ENCODE results near the gene DIP2C.

DIP2C gene

GRCh38 chr10:568848-569247 lies 120.6 kb downstream of the DIP2C start:
- peaks cover 6% of the 10 kb centered on the region for H3K79me2 ChIP-seq (ENCODE audit: control insufficient read depth, insufficient read depth, low read length, unreplicated experiment)
- no peaks in the 10 kb centered on the region for H3K27me3 ChIP-seq (ENCODE audit: insufficient read depth, low read length)

DNA sequence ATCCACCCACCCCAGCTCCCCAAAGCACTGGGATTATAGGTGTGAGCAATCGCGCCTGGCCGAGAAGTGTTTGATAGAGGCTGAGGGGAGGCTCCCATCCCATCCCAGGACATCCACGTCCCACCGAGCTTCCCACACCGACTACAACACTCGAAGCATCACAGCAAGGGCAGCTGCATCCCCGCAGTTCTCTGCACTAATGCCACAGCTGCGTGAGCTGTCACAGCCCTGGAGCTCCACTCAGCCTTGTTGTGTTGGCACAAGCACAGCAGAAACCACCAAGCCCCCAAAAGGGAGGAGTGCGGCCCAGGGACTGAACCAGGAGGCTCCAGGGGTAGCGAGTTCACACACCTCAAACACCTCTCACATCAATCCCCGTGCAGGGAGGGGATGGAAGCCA lies 121.6 kb downstream of the DIP2C start:
- Histone ChIP-seq H3K36me3 (ENCODE audit: insufficient read depth, low read length) (no peaks in the 10 kb centered on the region), H3K27ac (ENCODE audit: low read depth, low read length) (no peak overlapping the region), H3K4me1 (ENCODE audit: control insufficient read depth, insufficient read depth, low read length, unreplicated experiment) (no peaks in the 10 kb centered on the region), H3K27me3 (ENCODE audit: insufficient read depth, low read length) (no peaks in the 10 kb centered on the region), H2AFZ (ENCODE audit: low read length, unreplicated experiment) (no peak overlapping the region), H3K4me3 (ENCODE audit: low read depth, low read length) (no peak overlapping the region), H3K79me2 (ENCODE audit: control insufficient read depth, insufficient read depth, low read length, unreplicated experiment) (peaks cover 6% of the 10 kb centered on the region)

More at GRCh38 chr10:568848-569247, 120.6 kb downstream of the DIP2C start:
- Histone ChIP-seq H3K36me3 (ENCODE audit: insufficient read depth, low read length) (no peaks in the 10 kb centered on the region), H3K27ac (ENCODE audit: low read depth, low read length) (no peak overlapping the region), H2AFZ (ENCODE audit: low read length, unreplicated experiment) (no peak overlapping the region), H3K4me3 (ENCODE audit: low read depth, low read length) (no peak overlapping the region), H3K4me1 (ENCODE audit: control insufficient read depth, insufficient read depth, low read length, unreplicated experiment) (no peaks in the 10 kb centered on the region)

GRCh38 chr10:566241-566885 lies 123.1 kb downstream of the DIP2C start:
- peaks cover 6% of the 10 kb centered on the region for H3K79me2 ChIP-seq (ENCODE audit: control insufficient read depth, insufficient read depth, low read length, unreplicated experiment)

DNA sequence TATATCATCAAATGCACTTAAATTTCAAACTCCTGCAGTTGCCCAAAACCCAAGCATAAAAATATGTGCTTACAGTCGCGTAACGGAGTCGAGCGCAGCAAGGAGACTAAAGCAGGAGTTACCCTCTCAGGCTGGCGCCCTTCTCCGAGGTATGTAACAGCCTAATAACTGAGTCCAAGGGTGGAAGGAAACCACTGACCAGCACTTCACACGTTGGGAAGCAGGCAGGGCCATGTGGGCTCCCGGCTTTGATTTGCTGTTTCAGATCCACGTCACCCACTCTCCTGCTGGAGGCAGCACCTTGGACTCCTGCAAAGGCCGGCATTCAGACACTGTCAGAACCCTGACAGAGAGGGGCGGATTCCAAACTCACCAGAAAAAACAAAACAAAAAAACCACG lies 123.8 kb downstream of the DIP2C start:
- Histone ChIP-seq H3K4me1 (ENCODE audit: control insufficient read depth, insufficient read depth, low read length, unreplicated experiment) (no peaks in the 10 kb centered on the region), H3K36me3 (ENCODE audit: insufficient read depth, low read length) (no peaks in the 10 kb centered on the region), H3K4me3 (ENCODE audit: low read depth, low read length) (no peak overlapping the region)

More at GRCh38 chr10:566241-566885, 123.1 kb downstream of the DIP2C start:
- no peak overlapping the region for H3K27ac ChIP-seq (ENCODE audit: low read depth, low read length)
- H3K4me3 ChIP-seq (ENCODE audit: low read depth, low read length), result no peak overlapping the region
- H3K27me3 ChIP-seq (ENCODE audit: insufficient read depth, low read length), result no peaks in the 10 kb centered on the region
- H2AFZ ChIP-seq (ENCODE audit: low read length, unreplicated experiment), result no peak overlapping the region
- no peaks in the 10 kb centered on the region for H3K4me1 ChIP-seq (ENCODE audit: control insufficient read depth, insufficient read depth, low read length, unreplicated experiment)
- H3K36me3 ChIP-seq (ENCODE audit: insufficient read depth, low read length), result no peaks in the 10 kb centered on the region

GRCh38 chr10:565146-565545 lies 124.3 kb downstream of the DIP2C start:
- Histone ChIP-seq H2AFZ (ENCODE audit: low read length, unreplicated experiment) (no peak overlapping the region), H3K4me1 (ENCODE audit: control insufficient read depth, insufficient read depth, low read length, unreplicated experiment) (no peaks in the 10 kb centered on the region), H3K27ac (ENCODE audit: low read depth, low read length) (no peak overlapping the region), H3K4me3 (ENCODE audit: low read depth, low read length) (no peak overlapping the region), H3K79me2 (ENCODE audit: control insufficient read depth, insufficient read depth, low read length, unreplicated experiment) (no peaks in the 10 kb centered on the region), H3K36me3 (ENCODE audit: insufficient read depth, low read length) (no peaks in the 10 kb centered on the region), H3K27me3 (ENCODE audit: insufficient read depth, low read length) (no peaks in the 10 kb centered on the region)

More for the DNA sequence above, 123.8 kb downstream of the DIP2C start:
- Histone ChIP-seq H2AFZ (ENCODE audit: low read length, unreplicated experiment) (no peak overlapping the region), H3K27ac (ENCODE audit: low read depth, low read length) (no peak overlapping the region), H3K79me2 (ENCODE audit: control insufficient read depth, insufficient read depth, low read length, unreplicated experiment) (peaks cover 5% of the 10 kb centered on the region), H3K27me3 (ENCODE audit: insufficient read depth, low read length) (no peaks in the 10 kb centered on the region)

GRCh38 chr10:563827-564226 lies 125.6 kb downstream of the DIP2C start:
- Histone ChIP-seq H2AFZ (ENCODE audit: low read length, unreplicated experiment) (no peak overlapping the region), H3K27ac (ENCODE audit: low read depth, low read length) (no peak overlapping the region), H3K27me3 (ENCODE audit: insufficient read depth, low read length) (no peaks in the 10 kb centered on the region), H3K4me3 (ENCODE audit: low read depth, low read length) (no peak overlapping the region), H3K79me2 (ENCODE audit: control insufficient read depth, insufficient read depth, low read length, unreplicated experiment) (no peaks in the 10 kb centered on the region), H3K36me3 (ENCODE audit: insufficient read depth, low read length) (no peaks in the 10 kb centered on the region), H3K4me1 (ENCODE audit: control insufficient read depth, insufficient read depth, low read length, unreplicated experiment) (no peaks in the 10 kb centered on the region)

- H3K36me3 ChIP-seq (ENCODE audit: insufficient read depth, low read length), result no peaks in the 10 kb centered on the region
- no peaks in the 10 kb centered on the region for H3K79me2 ChIP-seq (ENCODE audit: control insufficient read depth, insufficient read depth, low read length, unreplicated experiment)
- H2AFZ ChIP-seq (ENCODE audit: low read length, unreplicated experiment), result no peak overlapping the region
- no peak overlapping the region for H3K27ac ChIP-seq (ENCODE audit: low read depth, low read length)
- H3K27me3 ChIP-seq (ENCODE audit: insufficient read depth, low read length), result no peaks in the 10 kb centered on the region
- no peaks in the 10 kb centered on the region for H3K4me1 ChIP-seq (ENCODE audit: control insufficient read depth, insufficient read depth, low read length, unreplicated experiment)
- no peak overlapping the region for H3K4me3 ChIP-seq (ENCODE audit: low read depth, low read length)
Observed at GRCh38 chr10:562142-562541, 127.3 kb downstream of the DIP2C start.

- Histone ChIP-seq H2AFZ (ENCODE audit: low read length, unreplicated experiment) (no peak overlapping the region), H3K36me3 (ENCODE audit: insufficient read depth, low read length) (no peaks in the 10 kb centered on the region), H3K27ac (ENCODE audit: low read depth, low read length) (no peak overlapping the region), H3K4me3 (ENCODE audit: low read depth, low read length) (no peak overlapping the region), H3K27me3 (ENCODE audit: insufficient read depth, low read length) (no peaks in the 10 kb centered on the region), H3K4me1 (ENCODE audit: control insufficient read depth, insufficient read depth, low read length, unreplicated experiment) (no peaks in the 10 kb centered on the region), H3K79me2 (ENCODE audit: control insufficient read depth, insufficient read depth, low read length, unreplicated experiment) (no peaks in the 10 kb centered on the region)
Observed at GRCh38 chr10:561721-562120, 127.7 kb downstream of the DIP2C start.

DNA sequence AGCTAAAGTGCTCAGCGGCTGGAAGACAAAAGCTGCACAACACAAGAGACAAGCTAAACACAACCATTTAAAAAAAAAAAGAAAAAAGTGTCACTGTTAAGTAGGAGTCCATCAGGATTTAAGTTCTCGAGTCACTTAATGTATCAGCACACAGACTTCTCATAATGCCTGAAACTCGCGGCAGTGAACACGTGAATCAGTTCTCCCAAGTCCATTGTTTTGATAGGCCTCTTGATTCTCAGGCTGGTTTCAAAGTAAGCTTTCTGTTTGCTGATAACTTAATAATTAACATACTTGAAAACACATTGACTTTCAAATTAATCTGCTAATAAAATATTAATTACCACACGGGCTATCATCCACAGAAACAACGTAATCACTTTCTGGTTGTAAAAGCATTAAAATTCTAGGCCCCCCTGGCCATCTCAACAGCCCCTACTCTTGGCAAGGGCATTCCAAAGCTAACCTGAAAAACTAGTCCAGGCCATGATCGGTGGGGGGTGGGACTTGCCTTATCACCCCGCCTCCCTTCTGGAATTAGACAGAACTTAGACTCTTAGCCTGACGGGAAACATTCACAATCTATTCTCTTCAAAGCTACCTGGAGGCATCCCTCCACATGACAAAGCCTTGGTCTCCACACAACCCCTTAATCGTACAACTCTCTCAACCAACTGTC lies 129.0 kb downstream of the DIP2C start:
- Histone ChIP-seq H3K27ac (ENCODE audit: low read depth, low read length) (no peak overlapping the region), H3K4me1 (ENCODE audit: control insufficient read depth, insufficient read depth, low read length, unreplicated experiment) (no peaks in the 10 kb centered on the region), H3K4me3 (ENCODE audit: low read depth, low read length) (no peak overlapping the region), H3K79me2 (ENCODE audit: control insufficient read depth, insufficient read depth, low read length, unreplicated experiment) (peaks cover 3% of the 10 kb centered on the region), H3K27me3 (ENCODE audit: insufficient read depth, low read length) (no peaks in the 10 kb centered on the region), H3K36me3 (ENCODE audit: insufficient read depth, low read length) (no peaks in the 10 kb centered on the region), H2AFZ (ENCODE audit: low read length, unreplicated experiment) (no peak overlapping the region)

DNA sequence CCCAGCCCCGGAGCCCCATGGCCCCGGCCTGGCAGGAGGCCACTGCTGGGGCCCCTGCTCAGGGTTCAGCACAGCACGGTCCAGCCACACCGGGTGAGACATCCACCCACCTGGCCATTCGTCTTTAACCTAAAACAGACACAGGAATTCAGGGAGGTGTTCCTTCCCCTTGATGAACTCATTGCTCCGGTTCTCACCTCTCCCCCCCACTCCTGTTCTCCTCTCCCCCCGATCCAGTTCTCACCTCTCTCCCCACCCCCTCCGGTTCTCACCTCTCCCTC lies 129.8 kb downstream of the DIP2C start:
- H3K27me3 ChIP-seq (ENCODE audit: insufficient read depth, low read length), result no peaks in the 10 kb centered on the region
- H3K4me3 ChIP-seq (ENCODE audit: low read depth, low read length), result no peak overlapping the region
- no peak overlapping the region for H3K27ac ChIP-seq (ENCODE audit: low read depth, low read length)

More for the DNA sequence above, 129.8 kb downstream of the DIP2C start:
- H3K79me2 ChIP-seq (ENCODE audit: control insufficient read depth, insufficient read depth, low read length, unreplicated experiment), result peaks cover 3% of the 10 kb centered on the region
- H3K4me1 ChIP-seq (ENCODE audit: control insufficient read depth, insufficient read depth, low read length, unreplicated experiment), result peaks cover 1% of the 10 kb centered on the region
- H2AFZ ChIP-seq (ENCODE audit: low read length, unreplicated experiment), result no peak overlapping the region
- no peaks in the 10 kb centered on the region for H3K36me3 ChIP-seq (ENCODE audit: insufficient read depth, low read length)

All from ACC112 (cell line).